Measurements from ENCODE around the gene HELLS. TPM values are rescaled to one million over a fixed set of nuclear protein-coding genes. Genes with fewer than 3 reads are reported as not detected.

The HELLS gene
- total and polyA plus RNA-seq, 2 of the 4 experiments (the other 2 are of a cell fraction), result 15.9 to 29.8 TPM

- WGBS, 2 experiments (ENCODE audit: extremely low coverage in 2 of 2, insufficient read length in 1 of 2), result no CpG with 5 or more reads among the region's 1 CpG
- no peaks in the 10 kb centered on the region for H3K27me3 ChIP-seq (ENCODE audit: control insufficient read depth, insufficient read depth, low read length)
- H3K4me1 ChIP-seq (ENCODE audit: control insufficient read depth, insufficient read depth, low read length), result no peaks in the 10 kb centered on the region
- no peaks in the 10 kb centered on the region for H3K9me3 ChIP-seq (ENCODE audit: control insufficient read depth, insufficient read depth, low read length)
- H3K27ac ChIP-seq (ENCODE audit: insufficient read depth, low read length), result no peak overlapping the region
- H3K14ac ChIP-seq (replicated peaks; ENCODE audit: low read depth, low read length), result no peak overlapping the region
- TF ChIP-seq NFE2L2 (IDR thresholded peaks at IDR 0.05; ENCODE audit: low read depth, low read length) (no peak), CEBPB (IDR thresholded peaks at IDR 0.05; ENCODE audit: low read depth, low read length) (no peak; the same call in 1 of the 2 replicates), USF2 (IDR thresholded peaks at IDR 0.05; ENCODE audit: low read depth, low read length) (no peak), MAZ (IDR thresholded peaks at IDR 0.05; ENCODE audit: borderline replicate concordance, low read depth, low read length) (no peak), MXI1 (IDR thresholded peaks at IDR 0.05; ENCODE audit: borderline replicate concordance, low read depth, low read length) (no peak), POLR2A (IDR thresholded peaks at IDR 0.05; ENCODE audit: low read depth, low read length) (no peak), CTCF (conservative IDR thresholded peaks at IDR 0.05; ENCODE audit: low read depth, low read length) (no peak), FOS (IDR thresholded peaks at IDR 0.05; ENCODE audit: low read depth, low read length) (no peak), SMC3 (IDR thresholded peaks at IDR 0.05; ENCODE audit: low read depth, low read length) (no peak)
- H2AK9ac ChIP-seq (replicated peaks; ENCODE audit: low read depth, low read length, poor library complexity), result no peak overlapping the region
- H2BK15ac ChIP-seq (ENCODE audit: low read depth, low read length), result no peak overlapping the region
- BruUV-seq (replicated peaks), result no TSS peak
- H3K9ac ChIP-seq (ENCODE audit: low read depth, low read length), result peak overlapping the region; percentile 50; the same call in 1 of the 2 replicates
- no peak for ATAC-seq (ENCODE audit: low read depth)
- dilution Hi-C loops (cut with HindIII; ENCODE audit: low sequenced_read_pairs, unreplicated experiment) (no loop called here), intact Hi-C loops (cut with micrococcal nuclease) (no loop called here), in situ Hi-C loops (cut with MboI; ENCODE audit: low sequenced_read_pairs) (no loop called here)
- ChIA-PET CTCF (interaction anchor here (0.5 kb wide), 1 partner anchor 18 kb away, joined by 3 read pairs; no protein-coding TSS in a partner anchor), POLR2A (ENCODE audit: unreplicated experiment) (no interaction called here)
- no peak overlapping the region for H4K5ac ChIP-seq (ENCODE audit: low read depth, low read length)
- H2AK5ac ChIP-seq (ENCODE audit: low read depth, low read length), result no peak overlapping the region
- peaks cover 3 to 8% of the 10 kb centered on the region in 2 experiments for H3K79me1 ChIP-seq (ENCODE audit: low read depth in 1 of 2, low read length in 2 of 2)
- peaks cover 3% of the 10 kb centered on the region; the same call in 1 of the 2 replicates for H3K9me1 ChIP-seq (ENCODE audit: insufficient read depth, low read length)
- H2AFZ ChIP-seq (replicated peaks; ENCODE audit: low read length, poor library complexity), result no peak overlapping the region
- H3K56ac ChIP-seq (ENCODE audit: extremely low read depth, insufficient read depth, low read length), result no peak overlapping the region
- H4K20me1 ChIP-seq (ENCODE audit: insufficient read depth, low read length), result no peaks in the 10 kb centered on the region
- H3K23ac ChIP-seq (ENCODE audit: low read depth, low read length), result no peak overlapping the region
- no peak overlapping the region for H2BK5ac ChIP-seq (ENCODE audit: low read depth, low read length, poor library complexity, severe bottlenecking)
- H3K18ac ChIP-seq (ENCODE audit: low read depth, low read length), result no peak overlapping the region
- H4K8ac ChIP-seq (ENCODE audit: low read depth in 2 of 2, low read length in 2 of 2), result peak overlapping the region in 1 of 2 experiments; percentile 10; a peak in 1 of 4 replicates
- H3K4ac ChIP-seq (ENCODE audit: low read depth, low read length), result no peak overlapping the region
- H3K4me2 ChIP-seq (ENCODE audit: low read depth, low read length), result peak overlapping the region; percentile 99
- H2BK120ac ChIP-seq (ENCODE audit: low read depth, low read length), result no peak overlapping the region
- no peak overlapping the region for H4K91ac ChIP-seq (ENCODE audit: insufficient read depth, low read depth, low read length)
- DNase-seq, result peak; percentile 12
- H3K4me3 ChIP-seq (ENCODE audit: insufficient read depth, low read depth, low read length), result peak overlapping the region; percentile 87
- no peak overlapping the region for H2BK20ac ChIP-seq (ENCODE audit: low read depth, low read length)
- H3K36me3 ChIP-seq (ENCODE audit: control insufficient read depth, insufficient read depth, low read length), result no peaks in the 10 kb centered on the region
Measured at GRCh38 chr10:94546901-94547185, 1.3 kb downstream of the HELLS start.

Data from IMR-90 (cell line).